ENCODE results near the gene INAFM1.

INAFM1 gene

GRCh38 chr19:47231215-47232054, 43.2 kb upstream of the INAFM1 start (continued):
- TF ChIP-seq, protein P1, sequence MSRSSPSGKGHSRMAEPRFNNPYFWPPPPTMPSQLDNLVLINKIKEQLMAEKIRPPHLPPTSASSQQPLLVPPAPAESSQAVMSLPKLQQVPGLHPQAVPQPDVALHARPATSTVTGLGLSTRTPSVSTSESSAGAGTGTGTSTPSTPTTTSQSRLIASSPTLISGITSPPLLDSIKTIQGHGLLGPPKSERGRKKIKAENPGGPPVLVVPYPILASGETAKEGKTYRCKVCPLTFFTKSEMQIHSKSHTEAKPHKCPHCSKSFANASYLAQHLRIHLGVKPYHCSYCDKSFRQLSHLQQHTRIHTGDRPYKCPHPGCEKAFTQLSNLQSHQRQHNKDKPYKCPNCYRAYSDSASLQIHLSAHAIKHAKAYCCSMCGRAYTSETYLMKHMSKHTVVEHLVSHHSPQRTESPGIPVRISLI (tag by site-specific recombination; IDR thresholded peaks at IDR 0.05): no peak
- TF ChIP-seq ZNF561 (tag by site-specific recombination; IDR thresholded peaks at IDR 0.05; ENCODE audit: borderline replicate concordance): peak; percentile 62
- TF ChIP-seq ZNF211 (tag by site-specific recombination; IDR thresholded peaks at IDR 0.05; ENCODE audit: low read depth): no peak; the same call in 1 of the 2 replicates
- 0 out of 2 replicates have a peak, but pooled peaks have one; percentile 5 for TF ChIP-seq ZNF404 (tag by site-specific recombination; IDR thresholded peaks at IDR 0.05)
- TF ChIP-seq PRDM2 (tag by site-specific recombination; IDR thresholded peaks at IDR 0.05; ENCODE audit: borderline replicate concordance): no peak
- TF ChIP-seq ZNF501 (tag by site-specific recombination; IDR thresholded peaks at IDR 0.05): peak; percentile 84; the same call in 1 of the 2 replicates
- TF ChIP-seq ZNF670 (tag by site-specific recombination; IDR thresholded peaks at IDR 0.05; ENCODE audit: low read depth): no peak
- peak; percentile 52; the same call in 1 of the 2 replicates for TF ChIP-seq ZNF169 (tag by site-specific recombination; IDR thresholded peaks at IDR 0.05)
- TF ChIP-seq GLIS2 (tag by site-specific recombination; IDR thresholded peaks at IDR 0.05): peak; percentile 95
- TF ChIP-seq ZNF2 (tag by site-specific recombination; IDR thresholded peaks at IDR 0.05): peak; percentile 53
- TF ChIP-seq ZNF138 (tag by site-specific recombination; IDR thresholded peaks at IDR 0.05; ENCODE audit: borderline replicate concordance): no peak
- no peak for TF ChIP-seq ZNF140 (tag by site-specific recombination; IDR thresholded peaks at IDR 0.05)
- TF ChIP-seq ZNF692 (tag by site-specific recombination; IDR thresholded peaks at IDR 0.05): peak; percentile 97
- 0 out of 2 replicates have a peak, but pooled peaks have one; percentile 35 for TF ChIP-seq ZNF660 (tag by site-specific recombination; IDR thresholded peaks at IDR 0.05)
- peak; percentile 66; the same call in 1 of the 2 replicates for TF ChIP-seq GLI4 (tag by site-specific recombination; IDR thresholded peaks at IDR 0.05)
- peak; percentile 78 for TF ChIP-seq ZNF223 (tag by site-specific recombination; IDR thresholded peaks at IDR 0.05)
- TF ChIP-seq REPIN1 (tag by site-specific recombination; IDR thresholded peaks at IDR 0.05; ENCODE audit: low read depth): peak; percentile 82; the same call in 1 of the 2 replicates
- peak; percentile 89 for TF ChIP-seq KLF10 (tag by site-specific recombination; IDR thresholded peaks at IDR 0.05)
- peak; percentile 89 for TF ChIP-seq KLF17 (tag by site-specific recombination; IDR thresholded peaks at IDR 0.05)
- TF ChIP-seq ZNF221 (tag by site-specific recombination; IDR thresholded peaks at IDR 0.05; ENCODE audit: borderline replicate concordance): no peak
- TF ChIP-seq ZBTB26 (tag by site-specific recombination; optimal IDR thresholded peaks at IDR 0.05): peak; percentile 66
- TF ChIP-seq ZFP41 (tag by site-specific recombination; IDR thresholded peaks at IDR 0.05; ENCODE audit: borderline replicate concordance): no peak
- no peak for TF ChIP-seq ZNF366 (tag by site-specific recombination; conservative IDR thresholded peaks at IDR 0.05)
- no peak for TF ChIP-seq ZNF677 (tag by site-specific recombination; IDR thresholded peaks at IDR 0.05)
- TF ChIP-seq, protein P2, sequence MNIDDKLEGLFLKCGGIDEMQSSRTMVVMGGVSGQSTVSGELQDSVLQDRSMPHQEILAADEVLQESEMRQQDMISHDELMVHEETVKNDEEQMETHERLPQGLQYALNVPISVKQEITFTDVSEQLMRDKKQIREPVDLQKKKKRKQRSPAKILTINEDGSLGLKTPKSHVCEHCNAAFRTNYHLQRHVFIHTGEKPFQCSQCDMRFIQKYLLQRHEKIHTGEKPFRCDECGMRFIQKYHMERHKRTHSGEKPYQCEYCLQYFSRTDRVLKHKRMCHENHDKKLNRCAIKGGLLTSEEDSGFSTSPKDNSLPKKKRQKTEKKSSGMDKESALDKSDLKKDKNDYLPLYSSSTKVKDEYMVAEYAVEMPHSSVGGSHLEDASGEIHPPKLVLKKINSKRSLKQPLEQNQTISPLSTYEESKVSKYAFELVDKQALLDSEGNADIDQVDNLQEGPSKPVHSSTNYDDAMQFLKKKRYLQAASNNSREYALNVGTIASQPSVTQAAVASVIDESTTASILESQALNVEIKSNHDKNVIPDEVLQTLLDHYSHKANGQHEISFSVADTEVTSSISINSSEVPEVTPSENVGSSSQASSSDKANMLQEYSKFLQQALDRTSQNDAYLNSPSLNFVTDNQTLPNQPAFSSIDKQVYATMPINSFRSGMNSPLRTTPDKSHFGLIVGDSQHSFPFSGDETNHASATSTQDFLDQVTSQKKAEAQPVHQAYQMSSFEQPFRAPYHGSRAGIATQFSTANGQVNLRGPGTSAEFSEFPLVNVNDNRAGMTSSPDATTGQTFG (tag by site-specific recombination; IDR thresholded peaks at IDR 0.05; ENCODE audit: borderline replicate concordance): no peak; the same call in 1 of the 2 replicates
